GM12865 (cell line): Measurements from ENCODE around the gene SERPINA4.

Experiments used
- DNase-seq: peaks from one replicate; pipeline ENCODE4 v3.0.0; 2010; ENCODE audit warnings: low read depth
- H3K4me3 ChIP-seq: 2 replicates; pipeline ENCODE4 v1.5.1; 2011; ENCODE audit warnings: mild to moderate bottlenecking, low read depth, low read length, control low read depth
- CTCF ChIP-seq: IDR thresholded peaks from 2 replicates; pipeline ENCODE4 v1.5.1; 2011; ENCODE audit warnings: low read length, control low read depth, low read depth, inconsistent platforms; ENCODE audit not compliant: insufficient read depth; ENCODE audit errors: missing control alignments

SERPINA4 gene

DNA sequence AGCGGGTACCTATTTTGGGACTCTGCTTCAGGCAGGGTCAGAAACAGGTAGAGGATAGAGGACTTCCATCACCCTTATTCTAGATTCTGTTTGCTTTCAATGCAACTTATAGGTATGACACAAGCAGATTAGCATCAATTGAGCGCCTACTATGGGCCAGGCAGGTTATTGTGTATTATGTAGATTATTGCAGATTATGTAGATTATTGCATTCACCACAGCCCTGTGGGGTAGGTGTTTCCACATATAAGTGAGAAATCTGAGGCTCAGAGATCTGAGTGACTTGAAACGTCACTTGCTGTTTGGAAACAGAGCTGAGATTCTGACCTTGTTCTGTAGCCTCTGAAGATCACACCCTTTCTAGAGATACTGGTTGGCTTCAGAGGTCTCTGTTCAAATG is 25.7 kb upstream of the SERPINA4 start:
- H3K4me3 ChIP-seq = no peak overlapping the region
- peak; percentile 21 for TF ChIP-seq CTCF
- DNase-seq = peak; percentile 38

- DNase-seq = peak; percentile 53
- no peak for TF ChIP-seq CTCF
- H3K4me3 ChIP-seq = no peak overlapping the region
These were observed 24.4 kb upstream of the SERPINA4 start for GRCh38 chr14:94536836-94537235.

DNA sequence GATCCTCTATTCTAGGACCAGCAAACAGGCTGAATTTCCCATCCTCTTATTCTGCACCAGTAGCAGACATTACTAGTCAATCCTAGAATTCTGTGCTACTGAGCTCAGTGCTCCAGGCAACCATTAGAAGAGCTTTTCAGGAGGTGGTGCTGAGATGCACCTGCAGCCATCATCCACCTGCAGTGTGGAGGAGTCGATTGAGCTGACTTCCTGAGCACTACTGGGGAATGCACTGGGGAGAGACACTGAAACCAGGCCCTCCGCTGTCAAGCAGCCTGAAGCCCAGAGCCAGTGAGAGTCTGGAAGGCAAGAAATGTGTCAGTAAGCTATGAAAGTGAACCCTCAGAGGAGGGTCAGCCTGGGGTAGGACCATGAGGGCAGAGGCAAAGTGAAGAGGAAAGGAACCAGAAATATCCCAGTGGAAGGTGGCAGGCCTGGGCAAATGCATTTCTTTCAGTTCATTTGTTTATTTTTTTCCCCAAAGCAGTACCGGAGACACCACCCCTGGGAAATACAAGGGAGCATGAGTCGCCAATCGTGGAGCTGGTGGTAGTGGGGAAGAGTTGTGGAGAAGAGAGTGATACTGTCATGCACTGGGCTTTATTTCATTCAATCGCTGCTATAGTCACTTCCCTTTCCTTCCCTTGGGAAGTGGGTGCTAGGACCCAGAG is 23.0 kb upstream of the SERPINA4 start:
- no peak overlapping the region for H3K4me3 ChIP-seq
- no peak for TF ChIP-seq CTCF
- DNase-seq = peak; percentile 72

DNA sequence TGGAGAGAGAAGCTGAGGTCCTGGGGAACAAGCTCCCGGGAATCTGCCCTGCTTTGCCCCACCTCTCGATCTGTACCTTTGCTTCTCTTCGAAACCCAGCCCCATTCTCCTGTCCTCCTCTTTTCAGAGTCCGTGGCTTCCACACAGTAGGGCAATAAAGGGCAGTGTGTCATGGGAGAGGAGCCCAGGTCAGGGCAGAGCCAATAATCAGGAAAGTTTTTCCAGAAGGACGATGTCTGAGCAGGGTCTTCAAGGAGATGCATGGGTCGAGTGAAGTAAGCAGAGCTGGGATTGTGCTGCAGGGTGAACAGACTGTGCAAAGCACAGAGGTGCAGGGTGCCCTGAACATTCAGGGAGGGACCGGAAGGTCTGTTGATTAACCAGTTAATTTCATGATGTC is 22.1 kb upstream of the SERPINA4 start:
- TF ChIP-seq CTCF = no peak
- DNase-seq = no peak
- no peak overlapping the region for H3K4me3 ChIP-seq

GRCh38 chr14:94540031-94540794 is 21.0 kb upstream of the SERPINA4 start:
- peak; percentile 61 for DNase-seq
- no peak for TF ChIP-seq CTCF

GRCh38 chr14:94541234-94541975 is 19.8 kb upstream of the SERPINA4 start:
- no peak for TF ChIP-seq CTCF
- no peak for DNase-seq
- no peak overlapping the region for H3K4me3 ChIP-seq

More at GRCh38 chr14:94540031-94540794, 21.0 kb upstream of the SERPINA4 start:
- no peak overlapping the region for H3K4me3 ChIP-seq
